PC-3 (cell line): ENCODE results near the gene MRPL24.

Experiments
- EZH2phosphoT487 ChIP-seq: fragments of 300-600 bp; sonication (generic); IDR thresholded peaks from 2 replicates; pipeline ENCODE4 v1.6.1; 2018; ENCODE audit warnings: mild to moderate bottlenecking, antibody characterized with exemption, low read length, borderline replicate concordance
- TF ChIP-seq, protein P1 (sequence below): fragments of 300-600 bp; sonication (generic); conservative IDR thresholded peaks from 2 replicates; pipeline ENCODE4 v1.5.1; 2017; ENCODE audit warnings: antibody characterized with exemption, low read depth, mild to moderate bottlenecking, low read length

DNA sequence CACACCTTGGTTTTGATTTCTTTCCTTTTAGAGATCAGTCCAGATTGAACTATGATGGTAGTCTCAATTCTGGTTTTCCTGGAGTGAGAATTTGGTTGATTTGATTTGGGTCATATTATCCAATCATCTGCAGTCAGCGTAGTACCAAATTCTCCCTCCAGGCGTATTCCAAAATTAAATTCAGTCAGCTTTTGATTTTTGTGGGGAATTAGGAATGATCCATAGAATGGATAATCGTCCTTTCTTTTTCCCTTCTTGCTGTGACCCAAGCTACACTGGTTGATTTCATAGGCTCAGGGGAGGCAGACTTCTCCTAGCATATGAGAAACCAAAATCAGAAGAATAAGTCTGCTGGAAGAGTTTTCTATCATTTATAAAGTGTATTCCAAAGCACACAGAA is 31.3 kb upstream of the MRPL24 start:
- TF ChIP-seq, protein P1, sequence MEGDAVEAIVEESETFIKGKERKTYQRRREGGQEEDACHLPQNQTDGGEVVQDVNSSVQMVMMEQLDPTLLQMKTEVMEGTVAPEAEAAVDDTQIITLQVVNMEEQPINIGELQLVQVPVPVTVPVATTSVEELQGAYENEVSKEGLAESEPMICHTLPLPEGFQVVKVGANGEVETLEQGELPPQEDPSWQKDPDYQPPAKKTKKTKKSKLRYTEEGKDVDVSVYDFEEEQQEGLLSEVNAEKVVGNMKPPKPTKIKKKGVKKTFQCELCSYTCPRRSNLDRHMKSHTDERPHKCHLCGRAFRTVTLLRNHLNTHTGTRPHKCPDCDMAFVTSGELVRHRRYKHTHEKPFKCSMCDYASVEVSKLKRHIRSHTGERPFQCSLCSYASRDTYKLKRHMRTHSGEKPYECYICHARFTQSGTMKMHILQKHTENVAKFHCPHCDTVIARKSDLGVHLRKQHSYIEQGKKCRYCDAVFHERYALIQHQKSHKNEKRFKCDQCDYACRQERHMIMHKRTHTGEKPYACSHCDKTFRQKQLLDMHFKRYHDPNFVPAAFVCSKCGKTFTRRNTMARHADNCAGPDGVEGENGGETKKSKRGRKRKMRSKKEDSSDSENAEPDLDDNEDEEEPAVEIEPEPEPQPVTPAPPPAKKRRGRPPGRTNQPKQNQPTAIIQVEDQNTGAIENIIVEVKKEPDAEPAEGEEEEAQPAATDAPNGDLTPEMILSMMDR, result no peak
- no peak for TF ChIP-seq EZH2phosphoT487
